Large intestine (tissue), 3 donors: ENCODE data around the gene GPATCH3. TPM values are rescaled to one million over a fixed set of nuclear protein-coding genes. Genes with fewer than 3 reads are reported as not detected.
"Not testable (repeated sequence)": the region's sequence is repeated elsewhere in the genome, so short reads cannot be mapped to it uniquely, and the experiment has no call there.

ENCODE experiments used
- DNase-seq, 2 donors: peaks; one replicate each; pipeline versions ENCODE4 v3.0.0 to v3.0.0-alpha.2; 2013
- H3K27ac ChIP-seq: one replicate; pipeline ENCODE4 v1.5.1; 2013; ENCODE audit warnings: low read length
- H3K27me3 ChIP-seq: 2 replicates; pipeline ENCODE4 v1.6.1; 2013; ENCODE audit warnings: low read length; ENCODE audit not compliant: control insufficient read depth, insufficient read depth
- H3K36me3 ChIP-seq: 2 replicates; pipeline ENCODE4 v1.6.1; 2013; ENCODE audit warnings: low read length; ENCODE audit not compliant: control insufficient read depth, insufficient read depth
- H3K4me1 ChIP-seq: one replicate; pipeline ENCODE4 v1.6.1; 2013; ENCODE audit warnings: low read length; ENCODE audit not compliant: control insufficient read depth, insufficient read depth
- H3K4me3 ChIP-seq: one replicate; pipeline ENCODE4 v1.5.1; 2013; ENCODE audit warnings: low read length
- H3K9me3 ChIP-seq: one replicate; pipeline ENCODE4 v1.6.1; 2013; ENCODE audit warnings: mild to moderate bottlenecking, low read depth, low read length, moderate library complexity; ENCODE audit not compliant: control insufficient read depth
- WGBS: methylation state at CpG from one replicate; pipeline ENCODE4 v1.1.5; 2013; ENCODE audit warnings: low lambda C conversion rate; ENCODE audit not compliant: insufficient coverage; 5-methylcytosine and 5-hydroxymethylcytosine counted together
- polyA plus RNA-seq: library from polyadenylated mRNA; unstranded; fragments of 120-200 nt; gene quantifications from one replicate; pipeline ENCODE4 v1.2.1, GENCODE V29; 2013

The GPATCH3 gene
- polyA plus RNA-seq, 1 donor: 14.7 TPM

DNA sequence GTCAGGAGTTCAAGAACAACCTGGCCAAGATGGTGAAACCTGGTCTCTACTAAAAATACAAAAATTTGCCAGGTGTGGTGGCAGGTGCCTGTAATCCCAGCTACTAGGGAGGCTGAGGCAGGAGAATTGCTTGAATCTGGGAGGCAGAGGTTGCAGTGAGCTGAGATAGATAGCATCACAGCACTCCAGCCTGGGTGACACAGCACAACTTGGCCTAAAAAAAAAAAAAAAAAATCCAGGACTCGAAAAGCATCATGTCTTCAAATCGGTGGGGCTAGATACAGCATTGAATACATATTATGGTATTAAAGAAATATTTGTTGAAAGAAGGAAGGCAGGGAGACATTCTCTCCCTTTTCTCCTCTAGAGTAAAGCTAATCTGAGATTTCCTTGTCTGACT is 27.2 kb downstream of the GPATCH3 start:
- not testable (repeated sequence) for H3K9me3 ChIP-seq, H3K4me1 ChIP-seq, H3K4me3 ChIP-seq, H3K27ac ChIP-seq, DNase-seq, H3K27me3 ChIP-seq
- no CpG with 5 or more reads among the region's 2 CpGs for WGBS
- peaks cover 12% of the 10 kb centered on the region for H3K36me3 ChIP-seq

DNA sequence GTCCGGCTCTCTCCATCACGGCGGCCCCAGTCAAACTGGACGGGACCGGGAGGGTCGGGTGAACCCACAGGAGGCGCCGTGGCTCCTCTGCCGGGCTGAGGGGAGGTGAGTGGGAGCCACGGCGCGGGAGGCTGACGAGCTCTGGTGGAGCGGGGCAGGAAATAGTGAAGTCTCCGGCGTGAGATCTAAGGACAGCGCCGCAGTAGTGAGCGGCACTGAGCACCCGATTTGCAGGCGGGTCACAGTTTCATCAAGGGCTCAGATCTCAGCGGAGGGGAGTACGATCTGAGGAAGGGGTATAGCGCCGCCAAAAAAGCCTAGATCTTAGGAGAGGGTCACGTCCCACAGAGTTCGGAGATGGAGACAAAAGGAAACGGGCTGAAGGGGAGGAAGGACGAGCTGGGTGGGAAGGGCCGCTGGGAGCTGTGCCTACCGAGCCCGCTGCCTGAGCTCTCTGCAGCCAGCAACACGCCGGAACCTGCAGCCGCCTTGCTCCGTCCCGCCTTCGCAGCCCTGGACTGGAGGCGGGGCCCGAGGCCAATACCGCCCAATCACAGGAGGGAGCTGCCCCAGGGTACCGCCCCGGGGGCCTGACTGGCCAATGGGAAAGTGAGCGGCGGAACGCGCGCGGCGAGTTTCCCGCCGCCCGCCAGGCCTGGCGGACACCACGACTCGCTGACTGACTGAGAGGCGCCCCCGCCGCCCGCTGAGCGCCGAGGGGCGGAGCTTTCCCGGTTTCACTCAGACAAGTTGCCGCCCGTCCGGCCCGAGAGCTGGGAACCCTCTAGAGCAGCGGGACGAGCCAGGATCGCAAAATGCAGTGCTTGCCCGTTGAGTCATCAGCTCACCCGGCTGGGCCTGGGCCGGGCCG is 35.4 kb downstream of the GPATCH3 start:
- peaks cover 25% of the 10 kb centered on the region for H3K4me1 ChIP-seq
- peak; percentile 98 to 99 for DNase-seq
- peak overlapping the region; percentile 98 for H3K4me3 ChIP-seq
- no peaks in the 10 kb centered on the region for H3K36me3 ChIP-seq
- no peaks in the 10 kb centered on the region for H3K27me3 ChIP-seq
- peak overlapping the region; percentile 98 for H3K27ac ChIP-seq
- WGBS: no CpG with 5 or more reads among the region's 75 CpGs
- H3K9me3 ChIP-seq: no peaks in the 10 kb centered on the region

DNA sequence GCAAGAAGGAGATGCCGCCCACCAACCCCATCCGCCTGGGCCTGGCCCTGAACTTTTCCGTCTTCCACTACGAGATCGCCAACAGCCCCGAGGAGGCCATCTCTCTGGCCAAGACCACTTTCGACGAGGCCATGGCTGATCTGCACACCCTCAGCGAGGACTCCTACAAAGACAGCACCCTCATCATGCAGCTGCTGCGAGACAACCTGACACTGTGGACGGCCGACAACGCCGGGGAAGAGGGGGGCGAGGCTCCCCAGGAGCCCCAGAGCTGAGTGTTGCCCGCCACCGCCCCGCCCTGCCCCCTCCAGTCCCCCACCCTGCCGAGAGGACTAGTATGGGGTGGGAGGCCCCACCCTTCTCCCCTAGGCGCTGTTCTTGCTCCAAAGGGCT is 36.6 kb downstream of the GPATCH3 start:
- Histone ChIP-seq H3K36me3 (no peaks in the 10 kb centered on the region), H3K27me3 (no peaks in the 10 kb centered on the region), H3K4me1 (peaks cover 25% of the 10 kb centered on the region), H3K27ac (no peak overlapping the region), H3K4me3 (peak overlapping the region; percentile 98), H3K9me3 (no peaks in the 10 kb centered on the region)
- no CpG with 5 or more reads among the region's 20 CpGs for WGBS
- DNase-seq: no peak

DNA sequence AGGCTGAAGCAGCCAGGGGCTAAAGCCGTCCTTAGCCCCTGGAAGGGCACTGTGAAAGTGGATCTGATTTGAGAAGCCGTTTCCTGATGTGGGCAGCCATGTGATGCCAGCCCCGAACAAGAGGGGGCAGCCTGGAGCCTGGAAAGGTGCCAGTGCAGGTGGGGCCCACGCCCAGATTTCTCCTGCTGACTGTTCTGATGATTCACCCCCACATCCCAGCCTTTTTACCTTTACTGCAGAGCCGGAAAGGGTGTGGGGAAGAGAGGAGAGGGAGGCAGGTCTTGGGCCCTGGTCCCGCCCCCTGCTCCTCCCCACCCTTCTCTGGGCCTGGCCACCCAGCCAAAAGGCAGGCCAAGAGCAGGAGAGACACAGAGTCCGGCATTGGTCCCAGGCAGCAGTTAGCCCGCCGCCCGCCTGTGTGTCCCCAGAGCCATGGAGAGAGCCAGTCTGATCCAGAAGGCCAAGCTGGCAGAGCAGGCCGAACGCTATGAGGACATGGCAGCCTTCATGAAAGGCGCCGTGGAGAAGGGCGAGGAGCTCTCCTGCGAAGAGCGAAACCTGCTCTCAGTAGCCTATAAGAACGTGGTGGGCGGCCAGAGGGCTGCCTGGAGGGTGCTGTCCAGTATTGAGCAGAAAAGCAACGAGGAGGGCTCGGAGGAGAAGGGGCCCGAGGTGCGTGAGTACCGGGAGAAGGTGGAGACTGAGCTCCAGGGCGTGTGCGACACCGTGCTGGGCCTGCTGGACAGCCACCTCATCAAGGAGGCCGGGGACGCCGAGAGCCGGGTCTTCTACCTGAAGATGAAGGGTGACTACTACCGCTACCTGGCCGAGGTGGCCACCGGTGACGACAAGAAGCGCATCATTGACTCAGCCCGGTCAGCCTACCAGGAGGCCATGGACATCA is 37.2 kb downstream of the GPATCH3 start, which contains the start of gene SFN:
Gene SFN, plus strand, starts transcription at position 369 of the 904 bp plus-strand sequence. Its CDS starts 64 bp downstream, at position 433.
- DNase-seq: peak; percentile 90 to 94
- H3K4me1 ChIP-seq: peaks cover 25% of the 10 kb centered on the region
- peak within 1 kb of the TSS; percentile 98 for H3K4me3 ChIP-seq
- no CpG with 5 or more reads among the region's 37 CpGs for WGBS
- H3K27me3 ChIP-seq: no peaks in the 10 kb centered on the region
- H3K27ac ChIP-seq: peak within 1 kb of the TSS; percentile 51
- no peaks in the 10 kb centered on the region for H3K9me3 ChIP-seq
- H3K36me3 ChIP-seq: no peaks in the 10 kb centered on the region

DNA sequence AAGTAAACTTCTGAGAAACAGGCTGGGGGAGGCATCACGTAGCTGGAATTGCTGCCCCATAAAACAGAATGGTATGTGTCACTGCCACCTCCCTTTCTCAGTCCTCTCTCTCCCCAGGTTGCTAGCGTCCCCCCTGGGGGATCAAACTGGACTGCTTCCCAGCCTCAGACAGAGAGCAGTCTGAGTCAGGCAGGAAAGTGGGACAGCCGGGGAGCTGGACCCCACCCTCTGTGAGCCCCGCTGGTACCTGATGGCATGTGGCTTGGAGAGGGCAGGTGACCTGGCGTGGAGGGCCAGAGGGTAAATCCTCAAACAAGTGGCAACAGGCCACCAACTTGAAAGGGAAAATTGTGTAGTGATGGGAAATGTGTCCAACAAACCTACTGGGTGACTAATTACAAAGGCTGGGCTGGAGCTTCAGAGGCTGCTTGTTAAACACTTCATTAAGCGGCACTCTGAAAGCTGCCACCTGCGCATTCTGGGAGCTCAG is 38.3 kb downstream of the GPATCH3 start:
- Histone ChIP-seq H3K36me3 (no peaks in the 10 kb centered on the region), H3K4me1 (peaks cover 25% of the 10 kb centered on the region), H3K27me3 (no peaks in the 10 kb centered on the region), H3K4me3 (no peak overlapping the region), H3K27ac (no peak overlapping the region), H3K9me3 (no peaks in the 10 kb centered on the region)
- 100% methylated on average over 1 of the region's 7 CpGs for WGBS
- DNase-seq: no peak

DNA sequence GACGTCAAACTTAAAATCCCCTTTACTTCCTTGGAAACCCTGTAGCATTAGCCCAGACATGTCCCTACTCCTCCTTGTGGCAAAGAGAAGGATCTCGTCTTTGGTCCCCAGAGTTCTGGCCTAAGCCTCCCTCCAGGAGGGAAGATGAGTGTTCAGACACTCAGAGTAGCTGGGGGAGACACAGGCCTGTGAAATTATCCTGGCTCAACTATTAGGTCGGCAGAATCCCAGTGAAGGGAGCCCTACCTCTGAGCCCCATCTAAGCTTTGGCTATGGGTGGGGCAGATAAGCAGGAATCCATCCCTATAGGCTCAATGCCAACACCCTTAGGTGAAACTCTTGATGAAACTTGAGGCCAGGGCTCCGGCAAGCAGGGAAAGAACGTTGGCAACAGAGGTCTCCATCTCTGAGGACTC is 39.0 kb downstream of the GPATCH3 start:
- Histone ChIP-seq H3K4me3 (no peak overlapping the region), H3K9me3 (no peaks in the 10 kb centered on the region), H3K27ac (no peak overlapping the region), H3K4me1 (peaks cover 25% of the 10 kb centered on the region), H3K36me3 (peaks cover under 1% of the 10 kb centered on the region), H3K27me3 (no peaks in the 10 kb centered on the region)
- no peak for DNase-seq
- WGBS: no CpG with 5 or more reads among the region's 5 CpGs

DNA sequence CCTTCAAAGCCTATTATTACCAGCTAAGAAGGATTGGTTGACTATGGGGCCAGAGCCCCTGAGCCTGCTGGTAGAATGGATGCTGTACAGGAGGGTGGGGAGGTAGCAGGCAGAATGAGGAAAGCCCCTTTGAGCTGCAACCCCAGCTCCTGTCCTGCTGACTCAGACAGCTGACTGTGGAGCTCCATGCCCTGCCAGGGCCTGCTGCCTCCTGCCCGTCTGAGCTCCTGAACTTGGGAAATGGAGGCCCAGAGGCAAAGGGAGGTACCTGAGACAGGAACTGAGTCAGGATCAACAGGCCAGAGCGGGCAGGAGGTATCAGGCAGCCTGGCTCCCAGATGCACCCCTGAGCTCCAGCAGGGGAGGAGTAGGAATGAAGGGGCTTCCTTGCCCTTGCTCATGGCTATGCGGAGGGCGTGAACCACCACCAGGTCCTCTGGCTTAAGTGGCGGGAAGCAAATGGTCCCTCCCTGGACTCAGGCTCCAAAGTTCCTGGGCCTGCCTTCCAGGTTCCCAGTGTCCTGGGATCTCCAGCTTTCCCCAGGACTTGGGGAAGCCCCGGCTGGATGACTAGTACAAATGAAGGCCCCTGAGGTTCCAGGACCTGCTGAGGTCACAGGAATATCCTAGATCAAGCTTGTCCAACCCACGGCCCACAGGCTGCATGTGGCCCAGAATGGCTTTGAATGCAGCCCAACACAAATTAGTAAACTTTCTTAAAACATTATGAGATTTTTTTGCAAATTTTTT is 41.2 kb downstream of the GPATCH3 start:
- WGBS: no CpG with 5 or more reads among the region's 7 CpGs
- H3K4me3 ChIP-seq: no peak overlapping the region

DNA sequence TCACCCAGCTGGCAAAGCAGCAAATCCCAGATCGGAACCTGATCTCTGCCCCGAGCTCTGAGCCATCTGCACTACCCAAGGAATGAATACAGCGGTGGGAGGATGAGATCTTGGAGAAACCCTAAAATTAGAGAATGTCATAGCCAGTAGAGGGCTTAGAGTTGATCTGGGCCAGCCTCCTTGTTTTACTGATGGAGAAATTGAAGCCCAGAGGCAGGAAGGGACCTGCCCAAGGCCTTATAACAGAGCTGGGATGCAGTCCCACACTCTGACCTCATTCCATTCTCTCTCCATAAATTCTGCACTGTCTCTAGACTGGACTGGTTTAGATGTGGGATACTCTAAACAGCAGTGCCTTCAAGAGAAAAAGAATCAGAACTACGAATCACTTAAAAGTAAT is 42.1 kb downstream of the GPATCH3 start:
- H3K4me1 ChIP-seq: peaks cover 22% of the 10 kb centered on the region
- peaks cover 20% of the 10 kb centered on the region for H3K36me3 ChIP-seq
- H3K4me3 ChIP-seq: no peak overlapping the region
- H3K27ac ChIP-seq: no peak overlapping the region
- no CpG with 5 or more reads among the region's 4 CpGs for WGBS
- H3K9me3 ChIP-seq: no peaks in the 10 kb centered on the region
- DNase-seq: no peak
- no peaks in the 10 kb centered on the region for H3K27me3 ChIP-seq

More for the DNA sequence above, 41.2 kb downstream of the GPATCH3 start:
- H3K9me3 ChIP-seq: no peaks in the 10 kb centered on the region
- peaks cover 29% of the 10 kb centered on the region for H3K4me1 ChIP-seq
- H3K27ac ChIP-seq: no peak overlapping the region
- DNase-seq: no peak
- H3K27me3 ChIP-seq: no peaks in the 10 kb centered on the region
- H3K36me3 ChIP-seq: peaks cover 11% of the 10 kb centered on the region

DNA sequence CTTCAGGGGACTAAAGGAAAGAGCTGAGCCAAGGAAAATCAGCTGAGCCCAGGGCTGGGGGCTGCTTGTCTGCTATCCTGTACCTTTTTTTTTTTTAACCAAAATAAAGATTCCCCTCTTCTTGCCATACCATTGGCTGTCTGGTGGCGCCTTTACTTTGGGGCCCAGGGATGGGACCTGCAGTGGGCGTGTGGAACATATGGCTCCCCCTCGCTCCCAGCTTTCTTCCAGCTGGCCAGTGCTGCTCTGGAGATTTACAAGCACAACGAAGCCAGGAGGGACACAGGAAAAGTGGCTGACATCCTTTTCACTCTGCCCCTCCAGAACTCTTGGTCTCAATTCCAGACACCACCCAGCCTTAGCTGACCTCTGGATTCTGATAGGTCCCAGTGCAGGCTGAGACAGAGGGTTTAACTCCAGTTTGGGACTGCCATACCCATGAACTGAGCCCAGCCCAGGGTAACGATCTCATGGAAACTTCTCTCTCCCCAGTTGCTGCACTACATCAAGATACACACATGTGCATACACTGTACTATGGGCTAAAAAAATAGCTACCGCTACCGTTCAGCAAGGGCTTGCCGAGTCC is 42.7 kb downstream of the GPATCH3 start:
- Histone ChIP-seq H3K4me3 (no peak overlapping the region), H3K36me3 (peaks cover 25% of the 10 kb centered on the region), H3K9me3 (no peaks in the 10 kb centered on the region), H3K27ac (no peak overlapping the region), H3K27me3 (no peaks in the 10 kb centered on the region), H3K4me1 (peaks cover 23% of the 10 kb centered on the region)
- no peak for DNase-seq
- no CpG with 5 or more reads among the region's 8 CpGs for WGBS
